Naive thymus-derived CD8-positive, alpha-beta T cell (primary cell): ENCODE data around the gene CAMK2B. TPM values are rescaled to one million over a fixed set of nuclear protein-coding genes. Genes with fewer than 3 reads are reported as not detected.

Experiments
- ATAC-seq, 2 donors: fragments of 150-1000 bp; cut with Tn5 transposase in 1 of 2; sonication (Bioruptor Pico), chemical (Tn5 transposase) in 1 of 2; 1 replicate in 1 of 2; 2 replicates in 1 of 2; pipeline ENCODE4 v1.10.0; 2021; ENCODE audit warnings: mild to moderate bottlenecking in 2 of 2, moderate library complexity in 2 of 2
- POLR2A ChIA-PET: fragments of 350-600 bp; sonication (Branson Sonifier 250); formaldehyde crosslinking; loops from one replicate; lab custom pipeline; 2021; ENCODE audit warnings: antibody characterized with exemption; lab: Charles Lee
- DNase-seq, 10 donors: peaks; one replicate each; pipeline versions ENCODE4 v3.0.0 to v3.0.0-alpha.2; 2020 to 2022
- H3K27ac Mint-ChIP-seq, 10 donors: one replicate each; pipeline ENCODE4 v1.8.0; 2020 to 2022; ENCODE audit warnings: mild to moderate bottlenecking in 10 of 10, mixed read lengths in 10 of 10, moderate library complexity in 4 of 10, inconsistent platforms in 1 of 10
- H3K27me3 Mint-ChIP-seq, 5 donors: one replicate each; pipeline ENCODE4 v1.8.0; 2021 to 2022; ENCODE audit warnings: mixed read lengths in 5 of 5
- H3K36me3 Mint-ChIP-seq, 3 donors: one replicate each; pipeline ENCODE4 v1.8.0; 2020 to 2022; ENCODE audit warnings: mixed read lengths in 3 of 3, mild to moderate bottlenecking in 2 of 3, inconsistent platforms in 1 of 3
- H3K4me1 Mint-ChIP-seq, 4 donors: one replicate each; pipeline ENCODE4 v1.8.0; 2021 to 2022; ENCODE audit warnings: mixed read lengths in 4 of 4
- H3K4me3 Mint-ChIP-seq, 10 donors: one replicate each; pipeline ENCODE4 v1.8.0; 2020 to 2022; ENCODE audit warnings: mild to moderate bottlenecking in 10 of 10, mixed read lengths in 10 of 10, moderate library complexity in 6 of 10, inconsistent platforms in 1 of 10
- H3K9me3 Mint-ChIP-seq, 9 donors: one replicate each; pipeline ENCODE4 v1.8.0; 2020 to 2022; ENCODE audit warnings: mixed read lengths in 9 of 9, mild to moderate bottlenecking in 3 of 9, inconsistent platforms in 1 of 9, moderate library complexity in 1 of 9
- polyA plus RNA-seq, 3 donors: library from polyadenylated mRNA; unstranded; fragments of 300-500 nt; fragmentation: Illumina TruSeq; gene quantifications; one replicate each; pipeline ENCODE4 v1.2.3, GENCODE V29; 2021
- total RNA-seq, 8 experiments: library from RNA in 2 of 8; stranded (reverse) in 2 of 8; gene quantifications; one replicate each; pipeline ENCODE4 v1.2.3 and lab custom pipeline; 2021 to 2026

The CAMK2B gene
- total and polyA plus RNA-seq, 5 experiments from 2014 or later: not detected

- no peak overlapping the region for H3K27ac Mint-ChIP-seq
- H3K4me1 Mint-ChIP-seq: peaks cover 0 to 2% (median under 1%) of the 10 kb centered on the region in 4 donors
- POLR2A ChIA-PET: no interaction called here
- peaks cover 0 to 1% (median 0%) of the 10 kb centered on the region in 5 donors for H3K27me3 Mint-ChIP-seq
- no peaks in the 10 kb centered on the region for H3K36me3 Mint-ChIP-seq
- no peaks in the 10 kb centered on the region for H3K9me3 Mint-ChIP-seq
- ATAC-seq (no peak), DNase-seq (no peak)
- H3K4me3 Mint-ChIP-seq: no peak overlapping the region
These were observed 77.3 kb downstream of the CAMK2B start for GRCh38 chr7:44247868-44248651.

GRCh38 chr7:44246396-44247113 is 78.8 kb downstream of the CAMK2B start:
- no peak overlapping the region for H3K27ac Mint-ChIP-seq
- no peak overlapping the region for H3K4me3 Mint-ChIP-seq
- no peaks in the 10 kb centered on the region for H3K36me3 Mint-ChIP-seq
- H3K4me1 Mint-ChIP-seq: peaks cover 0 to 2% (median under 1%) of the 10 kb centered on the region in 4 donors
- no peaks in the 10 kb centered on the region for H3K9me3 Mint-ChIP-seq
- H3K27me3 Mint-ChIP-seq: peaks cover 0 to 1% (median 0%) of the 10 kb centered on the region in 5 donors
- ATAC-seq (no peak), DNase-seq (no peak)
- POLR2A ChIA-PET: no interaction called here

GRCh38 chr7:44244282-44244681 is 81.1 kb downstream of the CAMK2B start:
- peaks cover 0 to 7% (median under 1%) of the 10 kb centered on the region in 4 donors for H3K4me1 Mint-ChIP-seq
- H3K36me3 Mint-ChIP-seq: no peaks in the 10 kb centered on the region
- DNase-seq: peak in 5 of 10 donors; percentile 20 to 28 (median 23)
- H3K4me3 Mint-ChIP-seq: no peak overlapping the region
- H3K27ac Mint-ChIP-seq: peak overlapping the region in 2 of 10 donors; percentile 11 to 40
- POLR2A ChIA-PET: no interaction called here
- H3K9me3 Mint-ChIP-seq: no peaks in the 10 kb centered on the region
- peaks cover 0 to 1% (median 0%) of the 10 kb centered on the region in 5 donors for H3K27me3 Mint-ChIP-seq
- no peak for ATAC-seq

GRCh38 chr7:44242091-44242490 is 83.3 kb downstream of the CAMK2B start:
- no peak overlapping the region for H3K4me3 Mint-ChIP-seq
- no peak for DNase-seq
- H3K4me1 Mint-ChIP-seq: peaks cover 0 to 7% (median 0%) of the 10 kb centered on the region in 4 donors
- POLR2A ChIA-PET: interaction anchor here (0.7 kb wide), 1 partner anchor 248 kb away, joined by 3 read pairs; no protein-coding TSS in a partner anchor
- no peak overlapping the region for H3K27ac Mint-ChIP-seq
- H3K27me3 Mint-ChIP-seq: peaks cover 0 to 1% (median 0%) of the 10 kb centered on the region in 5 donors
- no peaks in the 10 kb centered on the region for H3K36me3 Mint-ChIP-seq
- no peaks in the 10 kb centered on the region for H3K9me3 Mint-ChIP-seq
- ATAC-seq: no peak

GRCh38 chr7:44240983-44241510 is 84.3 kb downstream of the CAMK2B start:
- POLR2A ChIA-PET: interaction anchor here (0.7 to 1.1 kb wide), 2 partner anchors 249 to 325 kb away, joined by 3 read pairs; no protein-coding TSS in a partner anchor
- DNase-seq: peak; percentile 26 to 80 (median 52)
- peaks cover 0 to 7% (median 0%) of the 10 kb centered on the region in 4 donors for H3K4me1 Mint-ChIP-seq
- H3K36me3 Mint-ChIP-seq: no peaks in the 10 kb centered on the region
- H3K4me3 Mint-ChIP-seq: peak overlapping the region in 7 of 10 donors; percentile 19 to 69 (median 43)
- H3K9me3 Mint-ChIP-seq: no peaks in the 10 kb centered on the region
- H3K27ac Mint-ChIP-seq: peak overlapping the region in 6 of 10 donors; percentile 8 to 69 (median 49)
- peak; percentile 86 to 96 for ATAC-seq
- peaks cover 0 to 1% (median 0%) of the 10 kb centered on the region in 5 donors for H3K27me3 Mint-ChIP-seq

GRCh38 chr7:44240376-44240775 is 85.0 kb downstream of the CAMK2B start:
- ATAC-seq: no peak
- no peak for DNase-seq
- Mint-ChIP-seq H3K4me3 (no peak overlapping the region), H3K9me3 (no peaks in the 10 kb centered on the region), H3K36me3 (no peaks in the 10 kb centered on the region), H3K4me1 (peaks cover 0 to 7% (median 0%) of the 10 kb centered on the region in 4 donors), H3K27me3 (peaks cover 0 to 1% (median 0%) of the 10 kb centered on the region in 5 donors), H3K27ac (no peak overlapping the region)
- POLR2A ChIA-PET: interaction anchor here (1.1 kb wide), 1 partner anchor 325 kb away, joined by 3 read pairs; no protein-coding TSS in a partner anchor

- no peak for DNase-seq
- H3K27me3 Mint-ChIP-seq: no peaks in the 10 kb centered on the region
- no peak for ATAC-seq
- no peaks in the 10 kb centered on the region for H3K9me3 Mint-ChIP-seq
- H3K4me1 Mint-ChIP-seq: peaks cover 0 to 6% (median 0%) of the 10 kb centered on the region in 4 donors
- no peaks in the 10 kb centered on the region for H3K36me3 Mint-ChIP-seq
- H3K4me3 Mint-ChIP-seq: no peak overlapping the region
- H3K27ac Mint-ChIP-seq: no peak overlapping the region
- POLR2A ChIA-PET: no interaction called here
These were observed 86.0 kb downstream of the CAMK2B start for GRCh38 chr7:44239361-44239760.

GRCh38 chr7:44238116-44238695 is 87.2 kb downstream of the CAMK2B start:
- POLR2A ChIA-PET: no interaction called here
- no peaks in the 10 kb centered on the region for H3K9me3 Mint-ChIP-seq

GRCh38 chr7:44237696-44238095 is 87.7 kb downstream of the CAMK2B start:
- H3K27me3 Mint-ChIP-seq: no peaks in the 10 kb centered on the region
- ATAC-seq (no peak), DNase-seq (no peak)
- H3K9me3 Mint-ChIP-seq: no peaks in the 10 kb centered on the region
- H3K36me3 Mint-ChIP-seq: no peaks in the 10 kb centered on the region
- POLR2A ChIA-PET: no interaction called here
- H3K27ac Mint-ChIP-seq: no peak overlapping the region
- H3K4me1 Mint-ChIP-seq: peaks cover 0 to 6% (median 0%) of the 10 kb centered on the region in 4 donors
- no peak overlapping the region for H3K4me3 Mint-ChIP-seq

More at GRCh38 chr7:44238116-44238695, 87.2 kb downstream of the CAMK2B start:
- Mint-ChIP-seq H3K27ac (no peak overlapping the region), H3K36me3 (no peaks in the 10 kb centered on the region), H3K4me3 (no peak overlapping the region), H3K4me1 (peaks cover 0 to 6% (median 0%) of the 10 kb centered on the region in 4 donors), H3K27me3 (no peaks in the 10 kb centered on the region)
- ATAC-seq (no peak), DNase-seq (no peak)

GRCh38 chr7:44236333-44236728 is 89.1 kb downstream of the CAMK2B start:
- Mint-ChIP-seq H3K36me3 (no peaks in the 10 kb centered on the region), H3K4me1 (peaks cover 0 to 6% (median 0%) of the 10 kb centered on the region in 4 donors), H3K9me3 (no peaks in the 10 kb centered on the region), H3K27ac (no peak overlapping the region), H3K27me3 (no peaks in the 10 kb centered on the region), H3K4me3 (no peak overlapping the region)
- no peak for DNase-seq
- POLR2A ChIA-PET: no interaction called here
- ATAC-seq: no peak

GRCh38 chr7:44235582-44236332 is 89.6 kb downstream of the CAMK2B start:
- Mint-ChIP-seq H3K36me3 (no peaks in the 10 kb centered on the region), H3K4me3 (no peak overlapping the region), H3K27me3 (no peaks in the 10 kb centered on the region), H3K4me1 (peaks cover 0 to under 1% (median 0%) of the 10 kb centered on the region in 4 donors), H3K9me3 (no peaks in the 10 kb centered on the region), H3K27ac (no peak overlapping the region)
- ATAC-seq (no peak), DNase-seq (no peak)
- POLR2A ChIA-PET: no interaction called here

- POLR2A ChIA-PET: no interaction called here
- DNase-seq (no peak), ATAC-seq (no peak)
- H3K27ac Mint-ChIP-seq: no peak overlapping the region
- no peaks in the 10 kb centered on the region for H3K27me3 Mint-ChIP-seq
- no peaks in the 10 kb centered on the region for H3K36me3 Mint-ChIP-seq
- H3K4me1 Mint-ChIP-seq: no peaks in the 10 kb centered on the region
- no peaks in the 10 kb centered on the region for H3K9me3 Mint-ChIP-seq
- no peak overlapping the region for H3K4me3 Mint-ChIP-seq
These were observed 90.3 kb downstream of the CAMK2B start for GRCh38 chr7:44235066-44235465.
